Kidney capillary endothelial cell (primary cell): ENCODE results near the gene DDN.

Experiments
- DNase-seq: peaks from one replicate; pipeline ENCODE4 v3.0.0-alpha.2; 2018; ENCODE audit warnings: low spot score

DDN gene

DNA sequence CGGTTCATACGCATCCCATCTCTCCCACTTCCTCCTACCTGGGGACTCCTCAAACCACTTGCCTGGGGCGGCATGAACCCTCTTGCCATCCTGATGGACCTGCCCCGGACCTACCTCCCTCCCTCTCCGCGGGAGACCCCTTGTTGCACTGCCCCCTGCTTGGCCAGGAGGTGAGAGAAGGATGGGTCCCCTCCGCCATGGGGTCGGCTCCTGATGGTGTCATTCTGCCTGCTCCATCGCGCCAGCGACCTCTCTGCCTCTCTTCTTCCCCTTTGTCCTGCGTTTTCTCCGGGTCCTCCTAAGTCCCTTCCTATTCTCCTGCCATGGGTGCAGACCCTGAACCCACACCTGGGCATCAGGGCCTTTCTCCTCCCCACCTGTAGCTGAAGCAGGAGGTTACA is 17.4 kb downstream of the DDN start:
- DNase-seq: no peak

DNA sequence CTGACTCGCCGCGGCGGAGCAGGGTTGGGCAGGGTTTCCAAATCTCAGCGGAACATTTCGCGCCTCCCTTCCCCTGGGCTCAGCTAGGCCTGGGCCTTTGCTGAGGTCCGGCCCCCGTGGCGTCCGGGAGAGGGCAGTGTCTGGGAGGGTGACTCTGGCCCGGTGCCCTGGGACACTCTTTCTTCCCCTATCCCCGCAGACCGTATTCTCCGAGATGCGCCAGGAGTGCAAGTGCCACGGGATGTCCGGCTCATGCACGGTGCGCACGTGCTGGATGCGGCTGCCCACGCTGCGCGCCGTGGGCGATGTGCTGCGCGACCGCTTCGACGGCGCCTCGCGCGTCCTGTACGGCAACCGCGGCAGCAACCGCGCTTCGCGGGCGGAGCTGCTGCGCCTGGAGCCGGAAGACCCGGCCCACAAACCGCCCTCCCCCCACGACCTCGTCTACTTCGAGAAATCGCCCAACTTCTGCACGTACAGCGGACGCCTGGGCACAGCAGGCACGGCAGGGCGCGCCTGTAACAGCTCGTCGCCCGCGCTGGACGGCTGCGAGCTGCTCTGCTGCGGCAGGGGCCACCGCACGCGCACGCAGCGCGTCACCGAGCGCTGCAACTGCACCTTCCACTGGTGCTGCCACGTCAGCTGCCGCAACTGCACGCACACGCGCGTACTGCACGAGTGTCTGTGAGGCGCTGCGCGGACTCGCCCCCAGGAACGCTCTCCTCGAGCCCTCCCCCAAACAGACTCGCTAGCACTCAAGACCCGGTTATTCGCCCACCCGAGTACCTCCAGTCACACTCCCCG is 18.0 kb downstream of the DDN start:
- DNase-seq: no peak

DNA sequence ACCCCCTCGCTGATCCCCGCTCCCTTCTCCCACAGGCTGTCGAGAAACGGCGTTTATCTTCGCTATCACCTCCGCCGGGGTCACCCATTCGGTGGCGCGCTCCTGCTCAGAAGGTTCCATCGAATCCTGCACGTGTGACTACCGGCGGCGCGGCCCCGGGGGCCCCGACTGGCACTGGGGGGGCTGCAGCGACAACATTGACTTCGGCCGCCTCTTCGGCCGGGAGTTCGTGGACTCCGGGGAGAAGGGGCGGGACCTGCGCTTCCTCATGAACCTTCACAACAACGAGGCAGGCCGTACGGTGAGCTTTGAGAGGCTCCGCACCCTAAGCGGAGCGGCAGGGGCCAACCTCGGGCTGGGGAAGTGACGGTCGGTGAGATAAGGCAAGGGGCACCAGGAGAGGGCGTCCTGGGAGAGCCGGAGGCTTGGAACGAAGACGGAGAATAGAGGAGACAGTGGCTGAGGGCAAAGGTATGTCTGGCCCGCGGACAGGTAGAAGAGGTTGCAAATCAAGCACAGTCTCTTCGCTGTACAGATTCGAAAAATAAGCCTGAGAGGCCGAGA is 18.7 kb downstream of the DDN start:
- no peak for DNase-seq

DNA sequence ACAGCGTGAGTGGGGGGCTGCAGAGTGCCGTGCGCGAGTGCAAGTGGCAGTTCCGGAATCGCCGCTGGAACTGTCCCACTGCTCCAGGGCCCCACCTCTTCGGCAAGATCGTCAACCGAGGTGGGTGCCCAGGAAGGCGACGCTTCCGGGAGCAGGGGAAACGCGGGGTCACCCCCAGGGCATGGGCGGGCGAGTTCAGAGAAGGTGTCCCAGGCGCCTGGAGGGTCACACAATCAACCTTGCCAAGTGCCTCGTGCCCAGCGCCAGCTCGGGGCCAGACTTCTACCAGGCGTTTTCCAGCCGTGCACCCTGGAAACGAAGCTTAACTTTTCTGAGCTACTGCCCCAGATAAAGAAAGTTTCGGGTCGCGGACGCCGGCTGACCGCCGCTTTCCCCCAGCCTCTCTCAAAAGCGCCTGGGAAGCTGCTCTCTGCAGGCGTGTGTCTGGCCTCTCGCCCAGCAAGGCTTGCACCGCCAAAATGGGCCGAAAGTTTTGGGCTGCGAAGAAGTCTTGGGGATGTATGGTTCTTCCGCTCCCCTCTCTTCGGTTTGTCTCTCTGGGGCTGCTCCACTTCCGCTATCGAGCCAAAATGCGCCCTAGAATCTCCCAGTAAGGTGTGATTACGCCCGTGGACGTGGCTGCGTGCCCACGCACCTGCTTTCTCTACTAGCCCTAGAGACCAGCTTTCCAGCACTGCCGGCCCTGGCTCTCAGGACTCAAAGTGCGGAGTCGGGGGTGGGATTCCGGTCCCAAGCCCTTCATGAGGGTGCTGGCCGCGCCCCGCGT is 19.4 kb downstream of the DDN start:
- no peak for DNase-seq

DNA sequence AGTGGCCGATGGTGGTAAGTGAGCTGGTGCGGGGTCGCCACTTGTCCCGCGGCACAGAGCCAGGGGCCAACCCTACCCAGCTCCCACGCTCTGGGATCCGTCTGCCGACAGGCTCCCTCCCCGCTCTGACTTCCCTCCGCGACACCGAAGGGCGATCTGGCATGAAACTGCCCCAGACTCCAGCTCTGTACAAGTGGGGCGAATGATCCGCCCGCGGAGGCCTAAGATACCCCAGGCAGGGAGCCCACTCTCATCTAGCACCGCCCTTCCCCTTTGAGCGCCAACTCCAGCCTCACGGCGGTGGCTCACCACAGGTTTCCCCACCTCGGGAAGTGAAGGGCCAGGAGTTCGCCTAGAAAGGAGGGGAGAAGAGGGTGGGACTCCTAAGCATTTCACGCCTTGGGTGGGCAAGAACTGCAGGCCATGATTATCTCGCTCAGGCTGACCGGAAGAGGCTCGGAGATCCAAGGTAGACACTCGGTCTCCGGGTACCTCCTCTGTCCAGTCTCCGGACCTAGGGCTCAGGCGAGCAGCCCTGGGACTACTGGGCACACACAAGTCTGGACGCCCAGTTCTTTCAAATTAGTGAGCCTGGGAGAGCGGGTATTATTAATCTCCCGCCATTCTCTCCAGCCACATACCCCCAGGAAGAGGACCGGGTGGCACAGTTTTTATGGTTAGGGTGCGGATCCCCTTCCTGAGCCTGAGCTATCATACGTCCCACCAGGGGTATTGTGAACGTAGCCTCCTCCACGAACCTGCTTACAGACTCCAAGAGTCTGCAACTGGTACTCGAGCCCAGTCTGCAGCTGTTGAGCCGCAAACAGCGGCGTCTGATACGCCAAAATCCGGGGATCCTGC is 20.2 kb downstream of the DDN start:
- no peak for DNase-seq

DNA sequence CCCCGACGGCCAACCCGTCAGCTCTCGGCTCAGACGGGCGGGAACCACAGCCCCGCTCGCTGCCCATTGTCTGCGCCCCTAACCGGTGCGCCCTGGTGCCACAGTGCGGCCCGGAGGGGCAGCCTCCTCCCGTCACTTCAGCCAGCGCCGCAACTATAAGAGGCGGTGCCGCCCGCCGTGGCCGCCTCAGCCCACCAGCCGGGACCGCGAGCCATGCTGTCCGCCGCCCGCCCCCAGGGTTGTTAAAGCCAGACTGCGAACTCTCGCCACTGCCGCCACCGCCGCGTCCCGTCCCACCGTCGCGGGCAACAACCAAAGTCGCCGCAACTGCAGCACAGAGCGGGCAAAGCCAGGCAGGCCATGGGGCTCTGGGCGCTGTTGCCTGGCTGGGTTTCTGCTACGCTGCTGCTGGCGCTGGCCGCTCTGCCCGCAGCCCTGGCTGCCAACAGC is 20.9 kb downstream of the DDN start, which contains the start of gene WNT1:
WNT1 (plus strand) TSS at position 32 of the 450 bp plus-strand sequence; CDS start at position 361, 329 bp downstream.
- DNase-seq: no peak

DNA sequence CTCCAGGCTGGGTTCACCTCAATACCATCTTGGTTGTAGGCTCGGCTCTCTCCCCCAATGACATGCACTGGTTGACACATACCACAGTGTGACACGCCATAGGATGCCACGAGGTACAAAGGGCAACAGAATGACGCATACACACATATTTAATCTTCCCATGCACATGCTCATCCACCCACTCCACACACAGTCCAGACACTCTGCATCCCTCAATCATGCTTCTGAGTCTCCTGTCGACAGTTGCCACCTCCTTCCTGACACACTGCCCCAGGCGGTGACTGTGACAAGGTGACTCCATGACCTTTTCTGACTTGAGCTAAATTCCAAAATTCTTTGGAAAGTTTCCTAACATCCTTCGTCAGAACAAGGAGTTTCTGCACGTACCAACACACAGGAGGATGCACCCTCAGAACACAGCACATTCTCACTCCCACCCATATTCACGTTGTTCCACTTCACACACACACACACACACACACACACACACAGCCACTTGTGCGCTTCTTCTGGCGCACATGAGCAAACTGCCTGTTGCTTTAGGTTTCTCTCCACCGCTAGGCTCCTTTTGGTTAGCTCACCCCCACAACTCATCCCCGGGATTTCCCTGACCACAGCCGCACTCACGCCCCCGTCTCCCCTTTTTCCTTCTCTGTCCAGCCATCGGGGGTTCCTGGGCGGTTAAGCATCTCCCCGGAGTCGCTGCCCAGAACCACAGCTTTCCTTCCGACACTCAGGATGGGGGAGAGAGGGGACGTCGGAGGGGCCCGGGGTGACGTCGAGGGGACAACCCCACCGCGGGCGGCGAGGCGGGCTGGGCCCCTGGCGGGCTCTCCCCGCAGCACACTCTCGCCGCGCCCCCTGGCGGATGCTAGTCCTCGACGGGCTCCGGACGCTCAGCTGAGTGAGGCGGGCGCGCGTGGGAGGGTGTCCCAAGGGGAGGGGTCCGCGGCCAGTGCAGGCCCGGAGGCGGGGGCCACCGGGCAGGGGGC is 21.6 kb downstream of the DDN start:
- no peak for DNase-seq

DNA sequence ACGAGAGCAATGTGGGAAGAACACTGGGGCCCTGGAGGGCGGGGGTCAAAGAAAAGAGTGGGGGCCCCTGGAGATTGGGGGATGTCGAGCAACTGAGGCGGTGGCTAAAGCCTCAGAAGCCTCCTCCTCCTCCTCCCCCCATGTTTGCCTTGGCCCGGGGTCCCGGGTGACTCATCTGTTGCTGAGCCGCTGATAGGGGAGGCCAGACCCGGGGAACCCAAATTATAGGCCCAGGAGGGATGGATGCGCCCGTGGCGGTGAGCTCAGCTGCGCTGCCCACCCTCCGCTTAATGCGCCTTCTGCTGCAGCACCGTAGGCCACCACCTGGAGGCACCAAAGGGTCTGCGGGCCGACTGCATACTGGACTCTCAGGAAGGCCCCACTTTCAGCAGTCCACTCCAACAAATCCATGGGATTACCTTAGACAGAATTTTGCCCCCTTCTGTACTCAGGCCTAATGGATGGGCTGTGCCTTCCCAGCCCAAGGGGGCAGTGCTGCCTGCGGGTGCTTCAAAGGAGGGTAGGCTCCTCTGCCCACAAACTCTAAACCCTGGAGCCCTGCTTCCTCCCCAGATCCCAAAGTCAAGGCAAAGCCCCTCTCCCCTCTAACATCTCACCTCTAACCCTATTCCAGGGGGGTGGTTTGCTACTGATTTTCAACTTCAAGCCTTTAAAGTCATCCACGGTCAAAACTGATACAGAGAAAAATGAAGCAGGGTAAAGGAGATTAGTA is 25.1 kb downstream of the DDN start:
- no peak for DNase-seq

DNA sequence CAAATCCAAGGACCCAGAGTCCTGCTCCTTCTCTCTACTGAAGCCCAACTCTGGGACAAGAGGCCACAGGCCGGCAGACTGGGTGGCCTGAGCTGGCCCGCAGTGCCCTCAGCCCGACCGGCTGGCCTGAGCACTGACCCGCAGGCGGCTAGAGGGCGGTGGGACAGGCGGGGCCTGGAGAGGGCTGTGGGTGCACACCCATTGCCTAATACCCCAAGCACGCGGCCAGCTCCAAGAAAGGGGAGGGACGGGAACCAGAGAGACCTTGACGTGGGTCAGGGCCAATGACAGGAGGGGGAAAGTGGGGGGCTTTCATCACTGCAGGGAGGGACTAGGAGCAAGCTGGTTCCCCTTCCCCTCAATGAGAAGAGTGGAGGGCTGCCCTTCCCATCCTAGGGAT is 25.6 kb downstream of the DDN start:
- no peak for DNase-seq

DNA sequence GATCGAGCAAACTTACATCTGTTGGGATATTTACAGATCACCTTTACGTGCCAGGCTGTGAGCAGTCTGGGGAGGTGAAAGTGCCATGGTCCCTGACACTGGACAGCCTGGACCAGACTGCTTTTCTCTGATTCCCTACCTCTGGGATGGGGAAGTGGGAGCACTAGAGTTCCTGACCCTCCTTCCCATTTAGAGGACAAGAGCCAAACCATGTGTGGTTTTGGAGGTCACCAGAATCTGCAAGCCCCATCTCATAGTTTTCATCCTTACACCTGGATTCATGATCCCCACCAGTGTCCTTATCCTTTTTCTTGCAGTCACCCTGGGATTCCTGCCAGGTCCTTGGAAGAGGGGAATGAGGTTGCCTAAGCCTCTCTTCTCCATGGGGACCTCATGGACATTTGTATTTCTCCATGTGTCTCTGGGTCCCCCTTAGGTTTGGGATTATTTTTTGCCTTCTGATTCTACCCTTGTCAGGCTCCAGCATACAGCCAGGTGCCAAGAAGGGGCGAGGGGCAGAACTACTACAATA is 26.2 kb downstream of the DDN start:
- DNase-seq: no peak

DNA sequence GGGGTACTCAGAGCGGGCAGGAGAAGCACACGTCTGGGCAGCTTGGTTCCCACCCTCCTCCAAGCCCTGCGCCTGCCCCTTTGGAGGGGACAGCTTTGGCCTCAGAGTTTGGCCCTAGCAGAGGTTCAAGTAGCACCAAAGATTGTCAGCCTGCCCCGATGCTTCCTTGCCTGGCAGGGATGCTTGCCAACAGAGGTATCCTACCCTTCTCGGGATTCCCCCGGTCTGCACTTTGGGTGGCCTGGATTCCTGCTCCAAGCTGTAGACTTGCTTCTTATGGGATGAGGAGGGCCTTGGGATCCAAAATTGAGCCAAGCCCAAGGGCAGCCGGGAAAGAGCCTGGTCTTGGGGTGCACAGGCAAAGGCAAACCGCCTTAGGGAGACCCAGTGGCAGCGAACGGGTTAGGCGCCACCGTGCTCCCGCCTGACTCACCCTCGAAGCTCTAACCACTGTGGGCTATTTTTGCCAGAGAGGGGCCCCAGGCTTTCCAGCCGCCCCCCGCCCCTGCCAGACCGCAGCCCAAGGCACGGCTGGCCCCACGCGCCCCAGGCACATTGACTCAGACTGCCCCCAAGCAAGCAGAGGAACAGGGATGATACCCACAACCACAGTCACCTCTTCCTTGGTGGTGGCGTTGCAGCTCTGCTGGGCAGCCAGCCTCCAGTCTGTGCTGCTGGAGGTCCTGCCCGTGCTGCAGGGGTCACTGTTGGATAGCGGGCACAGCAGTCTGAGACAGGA is 26.8 kb downstream of the DDN start:
- no peak for DNase-seq

DNA sequence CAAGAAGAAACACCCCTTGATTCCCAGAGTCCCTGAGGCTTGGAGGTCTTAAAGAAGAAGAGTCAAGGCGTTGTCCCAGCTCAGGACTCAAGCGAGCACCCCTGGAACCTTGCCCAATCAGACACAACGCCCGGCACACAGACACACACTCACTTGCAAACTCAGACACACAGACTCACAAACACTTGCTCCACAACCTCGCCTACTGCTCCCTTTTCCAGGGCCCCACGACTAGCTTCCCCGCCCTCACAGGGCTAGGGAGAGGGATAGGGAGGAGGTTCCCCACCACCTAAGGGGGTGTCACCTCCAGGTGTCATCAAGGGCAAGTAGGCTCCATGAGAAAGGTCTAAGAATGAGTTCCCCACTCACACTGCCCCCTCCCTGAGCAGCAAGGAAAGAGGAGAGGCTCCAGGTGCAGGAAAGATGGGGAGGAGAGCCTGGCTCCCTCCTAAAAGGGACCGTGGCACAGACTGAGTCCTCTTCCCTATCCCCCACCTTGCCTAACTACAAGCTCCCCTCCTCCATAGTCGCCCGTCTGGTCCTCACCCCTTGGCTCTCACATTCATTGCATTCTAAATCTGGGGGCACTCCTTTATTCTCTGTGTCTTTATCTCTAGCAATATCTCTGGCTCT is 28.4 kb downstream of the DDN start:
- no peak for DNase-seq

DNA sequence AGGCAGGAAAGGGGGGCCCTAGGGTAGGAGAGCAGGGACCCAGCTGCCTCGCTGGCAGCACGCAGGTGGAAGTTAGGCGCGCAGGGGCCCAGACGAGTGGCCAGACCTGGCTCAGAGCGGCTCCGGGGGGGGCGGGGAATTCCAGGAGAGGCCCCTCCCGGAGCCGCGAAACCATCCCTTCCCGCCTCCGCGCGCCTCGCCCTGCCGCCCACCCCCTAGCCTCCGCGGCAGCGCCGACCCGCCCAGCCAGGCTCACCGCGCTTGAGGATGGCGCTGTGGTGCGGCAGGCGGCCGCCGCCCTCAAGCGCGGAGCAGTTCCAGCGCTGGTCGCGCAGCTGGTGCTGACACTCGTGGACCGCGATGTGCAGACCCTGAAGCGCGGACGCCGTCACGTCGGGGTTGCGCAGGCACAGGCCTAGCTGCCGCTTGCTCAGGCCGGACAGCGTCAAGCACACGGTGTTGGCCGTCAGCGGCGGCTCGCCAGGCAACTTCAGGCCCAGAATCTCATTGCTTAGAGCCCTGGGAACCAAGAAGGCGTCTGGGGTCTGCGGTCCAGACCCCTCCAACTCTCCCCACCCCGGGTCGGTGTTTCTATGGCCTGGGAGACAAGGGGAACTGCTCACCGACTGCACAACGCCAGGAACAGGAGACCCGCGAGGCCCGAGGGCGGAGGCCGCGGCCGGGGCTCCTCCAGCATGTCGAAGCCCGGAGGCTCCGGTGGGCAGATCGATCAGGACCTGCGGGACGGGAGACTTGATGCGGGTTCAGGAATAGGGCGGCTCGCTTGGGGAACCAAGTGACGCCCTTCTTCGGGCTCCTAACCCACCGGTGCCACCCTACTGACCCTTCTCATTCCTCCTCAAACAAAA is 29.1 kb downstream of the DDN start:
- DNase-seq: no peak

DNA sequence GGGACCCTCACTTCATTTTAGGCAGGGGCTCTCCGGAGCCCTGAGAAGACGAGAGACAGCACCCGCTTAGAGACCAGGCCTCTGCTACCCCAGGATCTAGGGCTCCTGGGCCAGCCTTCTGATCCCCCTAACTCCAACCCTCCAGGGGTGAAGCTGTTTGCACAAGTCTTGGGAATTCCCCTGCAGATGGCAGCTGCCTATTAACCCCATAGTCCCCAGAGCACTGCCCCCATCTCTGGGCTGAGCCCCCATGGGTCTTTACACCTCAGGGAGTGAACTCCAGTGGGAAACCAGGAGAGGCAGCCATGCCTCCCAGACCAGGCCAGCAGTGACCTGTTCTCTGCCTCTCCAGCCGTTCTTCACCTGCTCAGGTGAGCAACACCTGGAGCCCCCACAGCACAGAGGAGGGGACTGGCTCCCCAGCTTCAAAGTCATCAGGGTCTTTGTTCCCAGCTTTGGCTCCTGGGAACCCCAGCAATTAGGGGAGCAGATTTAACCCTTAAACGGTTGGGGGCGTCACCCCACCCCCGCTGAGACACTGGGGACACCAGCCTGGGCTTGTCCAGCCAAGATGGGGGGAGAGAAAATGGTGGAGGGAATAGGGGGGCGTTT is 29.9 kb downstream of the DDN start:
- DNase-seq: no peak

DNA sequence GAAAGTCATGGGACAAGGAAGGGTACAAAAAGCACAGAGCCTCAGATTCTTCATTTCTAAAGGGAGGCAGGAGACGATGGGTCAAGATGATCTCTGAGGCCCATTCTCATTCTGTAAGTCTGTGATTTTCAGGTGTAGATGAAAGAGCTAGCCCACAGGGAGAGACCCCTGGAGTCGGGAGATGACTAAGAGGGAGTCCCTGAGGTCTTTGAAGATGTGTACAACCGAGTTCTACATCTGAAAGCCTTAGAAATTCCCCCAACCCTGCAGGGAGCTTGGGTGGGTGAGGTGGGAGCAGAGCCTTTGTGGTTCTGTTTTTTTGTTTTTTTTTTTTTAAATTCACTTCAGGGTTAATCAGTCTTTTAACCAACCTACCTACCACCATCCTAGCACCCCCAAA is 30.7 kb downstream of the DDN start:
- DNase-seq: no peak

DNA sequence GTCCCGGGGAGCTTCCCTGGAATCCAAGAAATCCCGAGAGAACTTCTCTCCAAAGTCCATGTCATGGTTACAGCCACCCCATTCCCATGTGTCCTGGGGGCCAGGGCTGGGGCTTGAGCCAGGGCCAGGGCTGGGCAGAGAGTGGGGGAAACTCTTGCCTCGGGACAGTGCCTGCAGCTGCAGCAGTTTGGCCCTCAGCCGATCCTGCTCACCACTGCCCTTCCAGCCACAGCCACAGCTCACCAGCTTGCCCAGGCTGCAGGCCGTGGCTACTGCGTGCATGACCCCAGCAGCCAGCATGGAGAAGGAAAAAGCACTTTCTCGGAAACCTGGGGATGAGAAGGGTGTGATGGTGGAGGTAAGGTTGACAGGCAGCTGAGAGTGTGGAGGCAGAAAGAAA is 31.2 kb downstream of the DDN start:
- no peak for DNase-seq
